Erythroblast (primary cell): Measurements from ENCODE around the gene PCCB.

Source experiments
- GATA1 ChIP-seq: IDR thresholded peaks from 2 replicates; pipeline ENCODE4 v1.6.1; 2011; ENCODE audit warnings: low read depth, mild to moderate bottlenecking, control low read depth, low read length, moderate library complexity
- POLR2A ChIP-seq: IDR thresholded peaks from 2 replicates; pipeline ENCODE4 v1.6.1; 2011; ENCODE audit warnings: mild to moderate bottlenecking, low read length

DNA sequence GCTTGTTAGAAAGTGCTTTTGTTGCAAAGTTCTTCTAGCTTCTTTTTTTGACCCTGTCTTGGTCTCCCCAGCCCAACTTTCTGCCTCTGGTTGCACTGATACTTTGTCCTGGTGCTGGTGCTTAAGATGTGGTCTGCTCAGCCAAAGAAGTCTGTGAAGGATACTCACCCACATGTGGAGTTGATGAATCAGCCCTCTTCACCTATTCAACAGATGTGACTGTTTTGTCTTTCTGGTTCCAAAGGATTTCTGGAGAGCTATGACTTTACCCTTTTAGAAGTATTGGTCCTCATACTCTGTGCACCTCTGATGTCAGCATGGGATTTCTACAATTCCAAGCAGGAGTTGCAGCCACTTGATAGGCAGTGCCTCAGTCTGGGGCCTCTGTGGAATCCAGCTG, 84.1 kb downstream of the PCCB start:
- TF ChIP-seq POLR2A (no peak), GATA1 (no peak)
